Neural crest cell (in vitro differentiated cells): Measurements from ENCODE around the gene GAST. TPM values are rescaled to one million over a fixed set of nuclear protein-coding genes. Genes with fewer than 3 reads are reported as not detected.

Experiments used
- DNase-seq: peaks from one replicate; pipeline ENCODE4 v3.0.0; 2021; ENCODE audit warnings: low read depth, mixed read lengths, low spot score
- H3K27ac Mint-ChIP-seq: one replicate; pipeline ENCODE4 v1.8.0; 2021; ENCODE audit warnings: mild to moderate bottlenecking, mixed read lengths; ENCODE audit not compliant: unreplicated experiment
- H3K27me3 Mint-ChIP-seq: 2 replicates; pipeline ENCODE4 v1.8.0; 2021; ENCODE audit warnings: low read depth, mild to moderate bottlenecking, mixed read lengths
- H3K36me3 Mint-ChIP-seq: 2 replicates; pipeline ENCODE4 v1.8.0; 2021; ENCODE audit warnings: low read depth, mild to moderate bottlenecking, mixed read lengths
- H3K4me1 Mint-ChIP-seq: 2 replicates; pipeline ENCODE4 v1.8.0; 2021; ENCODE audit warnings: mixed read lengths
- H3K4me3 Mint-ChIP-seq: one replicate; pipeline ENCODE4 v1.8.0; 2021; ENCODE audit warnings: mild to moderate bottlenecking, mixed read lengths
- H3K9me3 Mint-ChIP-seq: 2 replicates; pipeline ENCODE4 v1.8.0; 2021; ENCODE audit warnings: mixed read lengths
- CTCF ChIP-seq: fragments of 200-600 bp; sonication (generic); conservative IDR thresholded peaks from 2 replicates; pipeline ENCODE4 v1.5.0; 2021; ENCODE audit warnings: antibody characterized with exemption, mild to moderate bottlenecking
- long read RNA-seq: library from polyadenylated mRNA; unstranded; transcript quantifications from one replicate; pipeline ENCODE4 v2.0.0, GENCODE V29; 2020
- total RNA-seq: library from RNA; stranded (reverse); gene quantifications from 2 replicates; pipeline ENCODE4 v1.2.1, GENCODE V29; 2021

The GAST gene, protein sequence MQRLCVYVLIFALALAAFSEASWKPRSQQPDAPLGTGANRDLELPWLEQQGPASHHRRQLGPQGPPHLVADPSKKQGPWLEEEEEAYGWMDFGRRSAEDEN
- not detected in 2 replicates for total RNA-seq
- long read RNA-seq: 0 reads

- H3K4me1 Mint-ChIP-seq: peaks cover 17% of the 10 kb centered on the region
- TF ChIP-seq CTCF: no peak
- H3K27me3 Mint-ChIP-seq: peaks cover 13% of the 10 kb centered on the region
- no peaks in the 10 kb centered on the region for H3K36me3 Mint-ChIP-seq
- H3K4me3 Mint-ChIP-seq: no peak within 1 kb of the TSS
- no peak for DNase-seq
- H3K27ac Mint-ChIP-seq: no peak within 1 kb of the TSS
- no peaks in the 10 kb centered on the region for H3K9me3 Mint-ChIP-seq
Observed at GRCh38 chr17:41711669-41712400, at the start of gene GAST. TSS of gene GAST (plus strand) at chr17:41712331. CDS start at chr17:41715437, 3,106 bp downstream.

GRCh38 chr17:41663451-41664171, 48.5 kb upstream of the GAST start:
- H3K9me3 Mint-ChIP-seq: no peaks in the 10 kb centered on the region
- peaks cover 36% of the 10 kb centered on the region for H3K27me3 Mint-ChIP-seq
- DNase-seq: no peak
- no peak for TF ChIP-seq CTCF
- H3K4me1 Mint-ChIP-seq: peaks cover 15% of the 10 kb centered on the region
- H3K27ac Mint-ChIP-seq: no peak overlapping the region
- no peaks in the 10 kb centered on the region for H3K36me3 Mint-ChIP-seq
- H3K4me3 Mint-ChIP-seq: peak overlapping the region; percentile 13

DNA sequence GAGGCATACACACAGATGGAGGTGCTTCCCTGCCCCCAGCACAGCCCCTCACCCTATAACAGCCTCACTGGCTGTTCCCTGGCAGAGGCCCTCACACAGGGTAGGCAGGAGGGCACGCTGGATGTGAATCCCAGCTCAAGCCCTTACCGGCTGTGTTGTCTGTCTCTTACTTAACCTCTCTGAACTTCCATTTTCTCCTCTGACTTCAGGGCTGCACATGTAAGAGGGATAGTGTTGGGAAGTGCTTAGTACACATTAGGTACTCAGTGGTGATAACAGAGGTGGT, 48.0 kb upstream of the GAST start:
- Mint-ChIP-seq H3K27ac (no peak overlapping the region), H3K9me3 (no peaks in the 10 kb centered on the region), H3K36me3 (no peaks in the 10 kb centered on the region), H3K4me1 (peaks cover 15% of the 10 kb centered on the region), H3K4me3 (peak overlapping the region; percentile 13), H3K27me3 (peaks cover 36% of the 10 kb centered on the region)
- no peak for DNase-seq
- no peak for TF ChIP-seq CTCF

GRCh38 chr17:41664587-41665565, 47.3 kb upstream of the GAST start:
- Mint-ChIP-seq H3K36me3 (no peaks in the 10 kb centered on the region), H3K4me3 (peak overlapping the region; percentile 13), H3K4me1 (peaks cover 15% of the 10 kb centered on the region), H3K27ac (no peak overlapping the region), H3K27me3 (peaks cover 36% of the 10 kb centered on the region), H3K9me3 (no peaks in the 10 kb centered on the region)
- TF ChIP-seq CTCF: no peak
- no peak for DNase-seq

GRCh38 chr17:41665566-41666236, 46.4 kb upstream of the GAST start:
- Mint-ChIP-seq H3K27ac (peak overlapping the region; percentile 90), H3K27me3 (peaks cover 32% of the 10 kb centered on the region), H3K4me3 (peak overlapping the region; percentile 83), H3K36me3 (no peaks in the 10 kb centered on the region), H3K4me1 (peaks cover 15% of the 10 kb centered on the region), H3K9me3 (no peaks in the 10 kb centered on the region)
- peak; percentile 90 for DNase-seq
- TF ChIP-seq CTCF: peak; percentile 98
